NCI-H1417 treated with DMSO at 0.1 percent for 48 hours (cell line): ENCODE data around the gene CDRT15.
"Not testable (repeated sequence)": the region's sequence is repeated elsewhere in the genome, so short reads cannot be mapped to it uniquely, and the experiment has no call there.

Experiments
- DNase-seq: peaks from one replicate; lab custom pipeline; 2025; lab: John Stamatoyannopoulos, UW

CDRT15 gene

GRCh38 chr17:14236762-14237161, at the start of gene CDRT15:
Gene CDRT15, minus strand, starts transcription at chr17:14236862. Its CDS starts 29 bp downstream, at chr17:14236833.
- not testable (repeated sequence) for DNase-seq

GRCh38 chr17:14282726-14283125, 46.1 kb upstream of the CDRT15 start:
- no peak for DNase-seq

- DNase-seq = no peak
Observed at GRCh38 chr17:14281530-14281929, 44.9 kb upstream of the CDRT15 start.

- no peak for DNase-seq
Observed at GRCh38 chr17:14276535-14277250, 40.0 kb upstream of the CDRT15 start.

- DNase-seq = no peak
Observed at GRCh38 chr17:14270508-14270907, 33.8 kb upstream of the CDRT15 start.

- no peak for DNase-seq
Observed at GRCh38 chr17:14269473-14269872, 32.8 kb upstream of the CDRT15 start.

- no peak for DNase-seq
Observed at GRCh38 chr17:14268264-14268663, 31.6 kb upstream of the CDRT15 start.

- DNase-seq = no peak
Observed at GRCh38 chr17:14261406-14261805, 24.7 kb upstream of the CDRT15 start.

GRCh38 chr17:14245629-14246028, 9.0 kb upstream of the CDRT15 start:
- DNase-seq = no peak

GRCh38 chr17:14245002-14245401, 8.3 kb upstream of the CDRT15 start:
- DNase-seq = no peak

- not testable (repeated sequence) for DNase-seq
Observed at GRCh38 chr17:14239271-14239670, 2.6 kb upstream of the CDRT15 start.

GRCh38 chr17:14236032-14236431, 630 bp downstream of the CDRT15 start:
- DNase-seq = not testable (repeated sequence)

- not testable (repeated sequence) for DNase-seq
Observed at GRCh38 chr17:14235047-14235446, 1.6 kb downstream of the CDRT15 start.

GRCh38 chr17:14231187-14231586, 5.5 kb downstream of the CDRT15 start:
- DNase-seq = not testable (repeated sequence)

- DNase-seq = no peak
Observed at GRCh38 chr17:14228903-14229302, 7.8 kb downstream of the CDRT15 start.

GRCh38 chr17:14227052-14227451, 9.6 kb downstream of the CDRT15 start:
- DNase-seq = no peak

GRCh38 chr17:14225254-14225980, 11.2 kb downstream of the CDRT15 start:
- no peak for DNase-seq

GRCh38 chr17:14222611-14223010, 14.1 kb downstream of the CDRT15 start:
- DNase-seq = no peak

- DNase-seq = no peak
Observed at GRCh38 chr17:14214271-14214670, 22.4 kb downstream of the CDRT15 start.

GRCh38 chr17:14212401-14212800, 24.3 kb downstream of the CDRT15 start:
- DNase-seq = no peak

- no peak for DNase-seq
Observed at GRCh38 chr17:14211801-14212200, 24.9 kb downstream of the CDRT15 start.

- DNase-seq = no peak
Observed at GRCh38 chr17:14211246-14211645, 25.4 kb downstream of the CDRT15 start.

- no peak for DNase-seq
Observed at GRCh38 chr17:14209215-14209614, 27.4 kb downstream of the CDRT15 start.
